ENCODE data around the gene UBE2E2.
"Not testable (repeated sequence)": the region's sequence is repeated elsewhere in the genome, so short reads cannot be mapped to it uniquely, and the experiment has no call there.

UBE2E2 gene

GRCh38 chr3:23588547-23588946 is 385.4 kb downstream of the UBE2E2 start:
- no peak for DNase-seq (ENCODE audit: low read depth in 2 of 2)

GRCh38 chr3:23589602-23590001 is 386.5 kb downstream of the UBE2E2 start:
- DNase-seq (ENCODE audit: low read depth in 2 of 2), result no peak

- no peak for DNase-seq (ENCODE audit: low read depth in 2 of 2)
Measured at GRCh38 chr3:23590424-23591273, 387.5 kb downstream of the UBE2E2 start.

GRCh38 chr3:23591374-23591773 is 388.2 kb downstream of the UBE2E2 start:
- no peak for DNase-seq (ENCODE audit: low read depth in 2 of 2)

GRCh38 chr3:23592961-23593931 is 390.1 kb downstream of the UBE2E2 start:
- no peak for DNase-seq (ENCODE audit: low read depth in 2 of 2)

- no peak for DNase-seq (ENCODE audit: low read depth in 2 of 2)
Measured at GRCh38 chr3:23594066-23594465, 390.9 kb downstream of the UBE2E2 start.

GRCh38 chr3:23594894-23595670 is 392.0 kb downstream of the UBE2E2 start:
- DNase-seq (ENCODE audit: low read depth in 2 of 2), result no peak

GRCh38 chr3:23595851-23596250 is 392.7 kb downstream of the UBE2E2 start:
- no peak for DNase-seq (ENCODE audit: low read depth in 2 of 2)

GRCh38 chr3:23600167-23600871 is 397.2 kb downstream of the UBE2E2 start:
- no peak for DNase-seq (ENCODE audit: low read depth in 2 of 2)

- no peak for DNase-seq (ENCODE audit: low read depth in 2 of 2)
Measured at GRCh38 chr3:23601091-23601822, 398.1 kb downstream of the UBE2E2 start.

GRCh38 chr3:23602971-23603370 is 399.8 kb downstream of the UBE2E2 start:
- no peak for DNase-seq (ENCODE audit: low read depth in 2 of 2)

GRCh38 chr3:23607184-23607847 is 404.2 kb downstream of the UBE2E2 start:
- DNase-seq (ENCODE audit: low read depth in 2 of 2), result no peak

GRCh38 chr3:23608650-23609049 is 405.5 kb downstream of the UBE2E2 start:
- no peak for DNase-seq (ENCODE audit: low read depth in 2 of 2)

GRCh38 chr3:23611737-23612295 is 408.7 kb downstream of the UBE2E2 start:
- no peak for DNase-seq (ENCODE audit: low read depth in 2 of 2)

GRCh38 chr3:23612296-23612891 is 409.3 kb downstream of the UBE2E2 start:
- DNase-seq (ENCODE audit: low read depth in 2 of 2), result no peak

- DNase-seq (ENCODE audit: low read depth in 2 of 2), result no peak
Measured at GRCh38 chr3:23615068-23615467, 411.9 kb downstream of the UBE2E2 start.

- DNase-seq (ENCODE audit: low read depth in 2 of 2), result not testable (repeated sequence)
Measured at GRCh38 chr3:23618475-23618874, 415.3 kb downstream of the UBE2E2 start.

GRCh38 chr3:23619705-23620637 is 416.8 kb downstream of the UBE2E2 start:
- no peak for DNase-seq (ENCODE audit: low read depth in 2 of 2)
